ENCODE data around the gene RCC2. TPM values are rescaled to one million over a fixed set of nuclear protein-coding genes. Genes with fewer than 3 reads are reported as not detected.
"Not testable (repeated sequence)": the region's sequence is repeated elsewhere in the genome, so short reads cannot be mapped to it uniquely, and the experiment has no call there.

Gene RCC2
- total RNA-seq: 10.9 TPM
- long read RNA-seq, partial matches to known transcripts: 2 of 3 reads
- long read RNA-seq, other reads (novel, unspliced or antisense): 1 of 3 reads

DNA sequence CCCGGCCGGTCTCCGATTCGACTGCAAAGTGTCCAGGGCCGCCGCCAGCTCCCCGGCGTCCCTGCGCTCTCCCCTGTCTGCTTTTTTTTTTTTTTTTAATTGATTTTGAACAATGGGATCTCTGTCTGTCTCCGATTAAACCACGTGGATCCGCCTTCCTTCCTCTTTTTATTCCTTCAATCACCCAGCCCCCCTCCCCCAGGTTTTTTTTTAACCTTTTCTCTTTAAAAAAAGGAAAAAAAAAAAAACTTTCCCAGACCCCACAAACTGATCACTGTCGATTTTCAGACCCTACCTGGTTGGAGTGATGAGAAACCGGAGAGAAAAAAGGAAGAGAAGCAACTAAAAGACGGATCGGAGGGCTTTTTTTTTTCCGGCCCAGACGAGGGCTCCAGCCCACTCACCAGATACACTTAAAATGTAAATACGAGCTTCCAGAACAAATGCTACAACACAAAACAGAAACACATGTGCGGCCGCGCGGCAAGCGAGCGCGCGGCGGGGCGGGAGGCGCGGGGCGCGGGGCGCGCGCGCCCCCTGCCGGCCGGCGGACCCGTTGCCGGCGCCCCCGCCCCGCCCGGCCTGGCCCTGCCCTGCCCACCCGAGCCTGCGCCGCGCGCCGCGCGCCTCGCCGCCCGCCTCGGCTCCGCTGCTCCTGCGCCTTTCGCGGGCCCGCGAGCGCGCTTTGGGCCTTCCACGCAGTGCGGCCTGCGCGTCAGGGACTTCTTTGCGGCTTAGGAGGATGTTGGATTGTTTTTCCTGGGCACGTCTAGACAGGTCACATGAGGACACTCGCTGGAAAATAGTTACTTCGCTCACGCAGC lies at the start of gene RCC2:
Gene RCC2, minus strand, starts transcription at position 428 of the 824 bp plus-strand sequence. CDS start 1,163 bp downstream, outside the sequence.
- intact Hi-C loops (cut with micrococcal nuclease): no loop called here

DNA sequence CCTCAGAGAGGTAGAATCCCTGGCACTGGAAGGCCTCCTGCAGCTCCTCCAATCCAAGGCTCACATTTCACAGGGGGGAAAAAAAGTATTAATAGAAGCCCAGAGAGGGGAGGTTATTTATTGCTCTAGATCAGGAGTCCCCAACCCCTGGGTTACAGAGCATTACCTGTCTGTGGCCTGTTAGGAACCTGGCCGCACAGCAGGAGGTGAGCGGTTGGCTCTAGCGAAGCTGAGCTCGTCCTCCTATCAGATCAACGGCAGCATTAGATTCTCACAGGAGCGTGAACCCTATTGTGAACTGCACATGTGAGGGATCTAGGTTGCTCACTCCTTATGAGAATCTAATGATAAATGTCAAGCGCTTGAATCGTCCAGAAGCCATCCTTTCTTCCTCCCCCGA lies 46.8 kb upstream of the RCC2 start:
- TF ChIP-seq, protein P1, sequence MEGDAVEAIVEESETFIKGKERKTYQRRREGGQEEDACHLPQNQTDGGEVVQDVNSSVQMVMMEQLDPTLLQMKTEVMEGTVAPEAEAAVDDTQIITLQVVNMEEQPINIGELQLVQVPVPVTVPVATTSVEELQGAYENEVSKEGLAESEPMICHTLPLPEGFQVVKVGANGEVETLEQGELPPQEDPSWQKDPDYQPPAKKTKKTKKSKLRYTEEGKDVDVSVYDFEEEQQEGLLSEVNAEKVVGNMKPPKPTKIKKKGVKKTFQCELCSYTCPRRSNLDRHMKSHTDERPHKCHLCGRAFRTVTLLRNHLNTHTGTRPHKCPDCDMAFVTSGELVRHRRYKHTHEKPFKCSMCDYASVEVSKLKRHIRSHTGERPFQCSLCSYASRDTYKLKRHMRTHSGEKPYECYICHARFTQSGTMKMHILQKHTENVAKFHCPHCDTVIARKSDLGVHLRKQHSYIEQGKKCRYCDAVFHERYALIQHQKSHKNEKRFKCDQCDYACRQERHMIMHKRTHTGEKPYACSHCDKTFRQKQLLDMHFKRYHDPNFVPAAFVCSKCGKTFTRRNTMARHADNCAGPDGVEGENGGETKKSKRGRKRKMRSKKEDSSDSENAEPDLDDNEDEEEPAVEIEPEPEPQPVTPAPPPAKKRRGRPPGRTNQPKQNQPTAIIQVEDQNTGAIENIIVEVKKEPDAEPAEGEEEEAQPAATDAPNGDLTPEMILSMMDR (IDR thresholded peaks at IDR 0.05; ENCODE audit: borderline replicate concordance): no peak
- Histone ChIP-seq H3K4me3 (no peak overlapping the region), H3K4me1 (no peaks in the 10 kb centered on the region), H3K27ac (replicated peaks) (no peak overlapping the region), H3K27me3 (ENCODE audit: low read depth) (peaks cover 19% of the 10 kb centered on the region), H3K36me3 (no peaks in the 10 kb centered on the region), H3K9me3 (replicated peaks) (no peaks in the 10 kb centered on the region)
- intact Hi-C loops (cut with micrococcal nuclease): no loop called here
- DNase-seq: no peak

More for the DNA sequence above, at the start of gene RCC2:
- Histone ChIP-seq H3K4me1 (peaks cover 39% of the 10 kb centered on the region), H3K4me3 (peak within 1 kb of the TSS; percentile 73), H3K27me3 (ENCODE audit: low read depth) (no peaks in the 10 kb centered on the region), H3K27ac (replicated peaks) (peak within 1 kb of the TSS; percentile 90), H3K36me3 (peaks cover 7% of the 10 kb centered on the region), H3K9me3 (replicated peaks) (no peaks in the 10 kb centered on the region)
- TF ChIP-seq, protein P1 (IDR thresholded peaks at IDR 0.05; ENCODE audit: borderline replicate concordance): no peak
- DNase-seq: peak; percentile 72

DNA sequence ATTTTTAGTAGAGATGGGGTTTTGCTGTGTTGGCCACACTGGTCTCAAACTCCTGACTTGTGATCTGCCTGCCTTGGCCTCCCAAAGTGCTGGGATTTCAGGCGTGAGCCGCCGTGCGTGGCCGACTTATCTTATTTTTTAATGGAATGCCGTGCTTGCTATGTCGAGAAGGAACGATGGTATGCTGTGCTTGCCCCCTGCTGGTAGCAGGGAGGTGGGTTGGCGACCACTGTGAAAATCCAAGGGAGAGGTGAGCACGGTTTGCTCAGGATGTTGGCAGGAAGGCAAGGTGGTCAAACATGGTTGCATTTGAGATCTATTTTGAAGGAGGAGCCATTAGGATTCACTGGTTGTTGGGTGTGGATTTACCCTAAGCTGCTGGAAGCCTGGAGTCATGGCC lies 45.8 kb upstream of the RCC2 start:
- TF ChIP-seq, protein P1 (IDR thresholded peaks at IDR 0.05; ENCODE audit: borderline replicate concordance): peak; percentile 50
- intact Hi-C loops (cut with micrococcal nuclease): no loop called here

DNA sequence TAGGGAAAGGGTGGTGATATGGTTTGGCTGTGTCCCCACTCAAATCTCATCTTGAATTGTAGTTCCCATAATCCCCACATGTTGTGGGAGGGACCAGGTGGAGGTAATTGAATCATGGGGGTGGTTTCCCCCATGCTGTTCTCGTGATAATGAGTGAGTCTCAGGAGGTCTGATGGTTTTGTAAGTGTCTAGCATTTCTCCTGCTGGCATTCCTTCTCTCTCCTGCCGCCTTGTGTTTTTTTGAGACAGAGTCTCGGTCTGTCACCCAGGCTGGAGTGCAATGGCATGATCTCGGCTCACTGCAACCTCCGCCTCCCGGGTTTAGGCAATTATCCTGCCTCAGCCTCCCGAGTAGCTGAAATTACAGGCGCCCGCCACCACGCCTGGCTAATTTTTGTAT lies 42.5 kb upstream of the RCC2 start:
- peaks cover 19% of the 10 kb centered on the region for H3K27me3 ChIP-seq (ENCODE audit: low read depth)
- DNase-seq; H3K27ac ChIP-seq (replicated peaks); H3K9me3 ChIP-seq (replicated peaks); H3K4me1 ChIP-seq; intact Hi-C loops (cut with micrococcal nuclease); H3K36me3 ChIP-seq; H3K4me3 ChIP-seq: not testable (repeated sequence)

More for the DNA sequence above, 45.8 kb upstream of the RCC2 start:
- Histone ChIP-seq H3K36me3 (no peaks in the 10 kb centered on the region), H3K27ac (replicated peaks) (no peak overlapping the region), H3K4me1 (no peaks in the 10 kb centered on the region), H3K27me3 (ENCODE audit: low read depth) (peaks cover 19% of the 10 kb centered on the region), H3K4me3 (no peak overlapping the region), H3K9me3 (replicated peaks) (no peaks in the 10 kb centered on the region)
- no peak for DNase-seq

DNA sequence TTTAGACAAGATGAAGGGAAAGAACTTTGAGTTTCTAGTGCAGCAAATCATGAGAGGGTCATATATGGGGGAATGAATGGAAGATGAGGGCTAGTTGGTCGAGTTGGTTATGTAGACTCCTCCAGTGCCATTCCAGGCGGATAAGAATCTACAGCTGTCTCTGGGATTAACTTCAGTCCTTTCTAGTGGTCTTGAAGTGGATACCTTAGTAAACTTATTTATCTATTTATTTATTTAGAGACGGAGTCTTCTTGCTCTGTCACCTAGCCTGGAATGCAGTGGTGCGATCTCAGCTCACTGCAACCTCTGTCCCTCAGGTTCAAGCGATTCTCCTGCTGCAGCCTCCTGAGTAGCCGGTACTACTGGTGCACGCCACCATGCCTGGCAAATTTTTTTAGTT lies 41.4 kb upstream of the RCC2 start:
- intact Hi-C loops (cut with micrococcal nuclease): no loop called here
- TF ChIP-seq, protein P1 (IDR thresholded peaks at IDR 0.05; ENCODE audit: borderline replicate concordance): no peak
- no peak for DNase-seq
- peaks cover 10% of the 10 kb centered on the region for H3K27me3 ChIP-seq (ENCODE audit: low read depth)
- no peaks in the 10 kb centered on the region for H3K4me1 ChIP-seq
- no peak overlapping the region for H3K27ac ChIP-seq (replicated peaks)
- H3K4me3 ChIP-seq: no peak overlapping the region
- no peaks in the 10 kb centered on the region for H3K9me3 ChIP-seq (replicated peaks)
- H3K36me3 ChIP-seq: no peaks in the 10 kb centered on the region

DNA sequence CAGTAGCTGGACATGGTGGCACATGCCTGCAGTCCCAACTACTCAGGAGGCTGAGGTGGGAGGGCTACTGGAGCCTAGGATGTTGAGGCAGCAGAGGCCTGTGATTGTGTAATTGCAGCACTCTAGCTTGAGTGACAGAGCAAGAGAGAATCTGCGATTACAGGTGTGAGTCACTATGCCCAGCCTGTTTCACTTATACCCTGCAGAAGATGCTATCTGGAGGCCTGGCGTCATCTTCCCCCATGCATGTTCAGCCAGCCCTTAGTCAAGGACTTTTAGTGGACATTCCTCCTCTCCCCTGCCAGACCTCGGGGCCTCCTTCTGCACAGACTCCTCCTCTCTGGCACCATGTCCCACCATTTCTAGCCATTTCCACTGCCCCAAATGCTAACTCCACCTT lies 36.3 kb upstream of the RCC2 start:
- Histone ChIP-seq H3K27me3 (ENCODE audit: low read depth) (no peaks in the 10 kb centered on the region), H3K4me1 (no peaks in the 10 kb centered on the region), H3K27ac (replicated peaks) (no peak overlapping the region), H3K4me3 (no peak overlapping the region), H3K9me3 (replicated peaks) (no peaks in the 10 kb centered on the region), H3K36me3 (no peaks in the 10 kb centered on the region)
- intact Hi-C loops (cut with micrococcal nuclease): no loop called here
- TF ChIP-seq, protein P1 (IDR thresholded peaks at IDR 0.05; ENCODE audit: borderline replicate concordance): no peak
- DNase-seq: no peak

DNA sequence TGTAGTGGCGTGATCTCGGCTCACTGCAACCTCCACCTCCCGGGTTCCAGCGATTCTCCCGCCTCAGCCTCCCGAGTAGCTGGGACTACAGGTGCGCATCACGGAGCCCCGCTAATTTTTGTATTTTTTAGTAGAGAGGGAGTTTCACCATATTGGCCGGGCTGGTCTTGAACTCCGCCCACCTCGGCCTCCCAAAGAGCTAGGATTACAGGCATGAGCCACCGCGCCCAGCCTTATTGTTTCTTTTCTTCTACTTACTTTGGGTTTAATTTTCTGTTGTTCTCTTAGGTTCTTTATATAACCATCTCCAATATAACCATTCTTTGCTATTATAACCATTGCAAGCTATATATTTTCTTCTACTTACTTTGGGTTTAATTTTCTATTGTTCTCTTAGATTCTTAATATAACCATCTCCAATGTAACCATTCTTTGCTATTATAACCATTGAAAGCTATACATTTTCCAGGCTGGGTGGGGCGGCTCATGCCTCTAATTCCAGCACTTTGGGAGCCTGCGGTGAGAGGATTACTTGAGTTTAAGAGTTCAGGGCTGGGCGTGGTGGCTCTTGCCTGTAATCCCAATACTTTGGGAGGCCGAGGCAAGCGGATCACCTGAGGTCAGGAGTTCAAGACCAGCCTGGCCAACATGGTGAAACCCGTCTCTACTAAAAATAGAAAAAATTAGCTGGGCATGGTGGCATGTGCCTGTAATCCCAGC lies 35.5 kb upstream of the RCC2 start:
- intact Hi-C loops (cut with micrococcal nuclease); H3K4me3 ChIP-seq; H3K4me1 ChIP-seq; H3K9me3 ChIP-seq (replicated peaks); H3K27ac ChIP-seq (replicated peaks); DNase-seq; H3K27me3 ChIP-seq (ENCODE audit: low read depth); H3K36me3 ChIP-seq: not testable (repeated sequence)

Measured in left ventricle myocardium inferior (tissue), 1 donor.